Endothelial cell of umbilical vein (primary cell): ENCODE measurements around the gene GRIA4. TPM values are rescaled to one million over a fixed set of nuclear protein-coding genes. Genes with fewer than 3 reads are reported as not detected.

Experiments
- BruUV-seq: library from RNA; stranded (reverse); fragments of 400-500 nt; replicated peaks from 2 replicates; lab custom pipeline; 2021; lab: Mats Ljungman, UMichigan
- CTCF ChIA-PET: fragments of 300-600, 350-600 bp; sonication (Branson Sonifier 250); formaldehyde crosslinking; loops from one replicate; lab custom pipeline; 2021; ENCODE audit warnings: antibody characterized with exemption, inconsistent platforms; lab: Charles Lee
- POLR2A ChIA-PET: fragments of 300-600, 350-600 bp; sonication (Branson Sonifier 250); formaldehyde crosslinking; loops from one replicate; lab custom pipeline; 2021; ENCODE audit warnings: antibody characterized with exemption, inconsistent platforms; lab: Charles Lee
- DNase-seq: peaks from one replicate; pipeline ENCODE4 v3.0.0-alpha.2; 2011; ENCODE audit warnings: low read depth, low spot score
- FAIRE-seq: peaks from 2 replicates; lab custom pipeline; 2011; peaks lifted over from hg19 to GRCh38; lab: Jason Lieb, UNC
- H2AFZ ChIP-seq: 2 replicates; pipeline ENCODE4 v1.6.0; 2012; ENCODE audit warnings: low read depth, low read length, control low read depth, inconsistent platforms
- H3K27ac ChIP-seq: 2 replicates; pipeline ENCODE4 v1.5.1; 2011; ENCODE audit warnings: low read depth, mild to moderate bottlenecking, control low read depth, low read length, moderate library complexity; ENCODE audit not compliant: insufficient read depth
- H3K27me3 ChIP-seq, 2 experiments: 2 replicates each; pipeline versions ENCODE4 v1.6.0 to v1.6.1; 2011; ENCODE audit warnings: low read length in 2 of 2, mixed read lengths in 1 of 2; ENCODE audit not compliant: control insufficient read depth in 2 of 2, insufficient read depth in 2 of 2
- H3K36me3 ChIP-seq, 2 experiments: 2 replicates in 1 of 2; 3 replicates in 1 of 2; pipeline ENCODE4 v1.5.1; 2011; ENCODE audit warnings: low read length in 2 of 2, mild to moderate bottlenecking in 1 of 2, moderate library complexity in 1 of 2; ENCODE audit not compliant: control insufficient read depth in 2 of 2, insufficient read depth in 2 of 2; ENCODE audit errors: extremely low read depth in 1 of 2
- H3K4me1 ChIP-seq: 3 replicates; pipeline ENCODE4 v1.5.1; 2011; ENCODE audit warnings: mild to moderate bottlenecking, low read length; ENCODE audit not compliant: control insufficient read depth, insufficient read depth; ENCODE audit errors: extremely low read depth
- H3K4me2 ChIP-seq: 2 replicates; pipeline ENCODE4 v1.6.1; 2011; ENCODE audit warnings: low read length, control low read depth, mixed read lengths; ENCODE audit not compliant: insufficient read depth
- H3K4me3 ChIP-seq, 3 experiments: fragments of 200-600 bp in 1 of 3; sonication (generic), shearing (Covaris generic) in 1 of 3; replicated peaks in 1 of 3; 2 replicates each; pipeline ENCODE4 v1.5.1; 2011 to 2016; ENCODE audit warnings: control low read depth in 3 of 3, low read length in 3 of 3, mild to moderate bottlenecking in 2 of 3, inconsistent platforms in 1 of 3, low read depth in 1 of 3, moderate library complexity in 1 of 3; ENCODE audit not compliant: insufficient read depth in 1 of 3
- H3K79me2 ChIP-seq: 2 replicates; pipeline ENCODE4 v1.6.0; 2012; ENCODE audit warnings: low read length, inconsistent platforms; ENCODE audit not compliant: control insufficient read depth, insufficient read depth
- H3K9ac ChIP-seq: replicated peaks from 2 replicates; pipeline ENCODE3; 2011; ENCODE audit warnings: low read length, control low read depth; ENCODE audit not compliant: insufficient read depth; ENCODE audit errors: extremely low read depth
- H3K9me1 ChIP-seq: replicated peaks from 3 replicates; pipeline ENCODE4 v1.6.0; 2011; ENCODE audit warnings: mild to moderate bottlenecking, low read length; ENCODE audit not compliant: control insufficient read depth, insufficient read depth; ENCODE audit errors: extremely low read depth
- H3K9me3 ChIP-seq: replicated peaks from 2 replicates; pipeline ENCODE4 v1.5.1; 2012; ENCODE audit warnings: low read length, inconsistent platforms; ENCODE audit not compliant: control insufficient read depth, insufficient read depth
- H4K20me1 ChIP-seq: replicated peaks from 2 replicates; pipeline ENCODE3; 2011; ENCODE audit warnings: mild to moderate bottlenecking, low read length; ENCODE audit not compliant: control insufficient read depth, insufficient read depth; ENCODE audit errors: extremely low read depth
- EZH2 ChIP-seq: IDR thresholded peaks from 2 replicates; pipeline ENCODE4 v1.6.1; 2012; ENCODE audit warnings: borderline replicate concordance, low read depth, mild to moderate bottlenecking, moderate library complexity, low read length, inconsistent platforms; ENCODE audit not compliant: severe bottlenecking
- FOS ChIP-seq: IDR thresholded peaks from 2 replicates; pipeline ENCODE4 v1.6.1; 2011; ENCODE audit warnings: mild to moderate bottlenecking, low read length, moderate library complexity, borderline replicate concordance; ENCODE audit not compliant: insufficient read depth
- GATA2 ChIP-seq: IDR thresholded peaks from 2 replicates; pipeline ENCODE4 v1.7.0; 2011; ENCODE audit warnings: low read depth, mild to moderate bottlenecking, moderate library complexity, mixed read lengths, low read length; ENCODE audit not compliant: insufficient read length, insufficient read depth
- JUN ChIP-seq: IDR thresholded peaks from 2 replicates; pipeline ENCODE4 v1.6.1; 2011; ENCODE audit warnings: borderline replicate concordance, low read depth; ENCODE audit not compliant: insufficient read length, insufficient read depth
- MAX ChIP-seq: IDR thresholded peaks from 2 replicates; pipeline ENCODE4 v1.6.1; 2011; ENCODE audit not compliant: insufficient read depth, insufficient read length
- MYC ChIP-seq: IDR thresholded peaks from one replicate; pipeline ENCODE4 v1.6.1; 2011; ENCODE audit warnings: mild to moderate bottlenecking, low read depth, low read length
- POLR2A ChIP-seq: IDR thresholded peaks from 2 replicates; pipeline ENCODE4 v1.6.1; 2012; ENCODE audit warnings: low read depth, mild to moderate bottlenecking, control low read depth, low read length
- POLR2AphosphoS5 ChIP-seq: IDR thresholded peaks from 2 replicates; pipeline ENCODE4 v1.6.1; 2012; ENCODE audit warnings: low read depth, mild to moderate bottlenecking, control low read depth, low read length, moderate library complexity; ENCODE audit not compliant: insufficient read depth
- dilution Hi-C: fragments of 300-500 bp; cut with MboI; formaldehyde crosslinking; loops from one replicate; pipeline ENCODE4 v1.15.0; 2019; ENCODE audit warnings: low sequenced_read_pairs; ENCODE audit not compliant: extremely low pct_ligation_motif_present
- intact Hi-C: fragments of 100-400 bp; cut with micrococcal nuclease; formaldehyde crosslinking; loops from one replicate; pipeline ENCODE4 v1.10.0; 2022
- polyA plus RNA-seq, 4 experiments: library from polyadenylated mRNA; depleted of rRNA in 3 of 4; stranded (reverse) in 3 of 4; unstranded in 1 of 4; fragments of >200 nt; gene quantifications; 2 replicates each; pipeline versions ENCODE4 v1.2.1 to v1.2.3, GENCODE V29; 2011 to 2012; ENCODE audit warnings: missing spikeins in 1 of 4
- total RNA-seq: library from RNA; stranded (reverse); gene quantifications from 2 replicates; pipeline ENCODE4 v1.2.3, GENCODE V29; 2021
- TF ChIP-seq, protein P1 (sequence below), 2 donors: IDR thresholded peaks; 1 replicate in 1 of 2; 2 replicates in 1 of 2; pipeline ENCODE4 v1.5.1; 2011; ENCODE audit warnings: low read length in 2 of 2, mild to moderate bottlenecking in 2 of 2, moderate library complexity in 2 of 2, control low read depth in 1 of 2, inconsistent platforms in 1 of 2, low read depth in 1 of 2; ENCODE audit not compliant: insufficient read depth in 1 of 2; ENCODE audit errors: extremely low read depth in 1 of 2

The GRIA4 gene
- total and polyA plus RNA-seq, 2 donors (not counting 3 experiments of a cell fraction or from before 2014, with no cell fraction given) = not detected

- DNase-seq = no peak
These were observed 219.2 kb downstream of the GRIA4 start for GRCh38 chr11:105829084-105829483.

More at GRCh38 chr11:105829084-105829483, 219.2 kb downstream of the GRIA4 start:
- Histone ChIP-seq H3K9me1 (no peaks in the 10 kb centered on the region), H3K27me3 (no peaks in the 10 kb centered on the region), H3K79me2 (no peaks in the 10 kb centered on the region), H3K9me3 (no peaks in the 10 kb centered on the region), H4K20me1 (no peaks in the 10 kb centered on the region), H3K27ac (no peak overlapping the region), H3K9ac (no peak overlapping the region), H2AFZ (no peak overlapping the region), H3K36me3 (no peaks in the 10 kb centered on the region), H3K4me1 (no peaks in the 10 kb centered on the region), H3K4me2 (no peak overlapping the region), H3K4me3 (no peak overlapping the region)
- TF ChIP-seq MYC = no peak
- TF ChIP-seq GATA2 = no peak
- no peak for TF ChIP-seq POLR2A
- TF ChIP-seq, protein P1, sequence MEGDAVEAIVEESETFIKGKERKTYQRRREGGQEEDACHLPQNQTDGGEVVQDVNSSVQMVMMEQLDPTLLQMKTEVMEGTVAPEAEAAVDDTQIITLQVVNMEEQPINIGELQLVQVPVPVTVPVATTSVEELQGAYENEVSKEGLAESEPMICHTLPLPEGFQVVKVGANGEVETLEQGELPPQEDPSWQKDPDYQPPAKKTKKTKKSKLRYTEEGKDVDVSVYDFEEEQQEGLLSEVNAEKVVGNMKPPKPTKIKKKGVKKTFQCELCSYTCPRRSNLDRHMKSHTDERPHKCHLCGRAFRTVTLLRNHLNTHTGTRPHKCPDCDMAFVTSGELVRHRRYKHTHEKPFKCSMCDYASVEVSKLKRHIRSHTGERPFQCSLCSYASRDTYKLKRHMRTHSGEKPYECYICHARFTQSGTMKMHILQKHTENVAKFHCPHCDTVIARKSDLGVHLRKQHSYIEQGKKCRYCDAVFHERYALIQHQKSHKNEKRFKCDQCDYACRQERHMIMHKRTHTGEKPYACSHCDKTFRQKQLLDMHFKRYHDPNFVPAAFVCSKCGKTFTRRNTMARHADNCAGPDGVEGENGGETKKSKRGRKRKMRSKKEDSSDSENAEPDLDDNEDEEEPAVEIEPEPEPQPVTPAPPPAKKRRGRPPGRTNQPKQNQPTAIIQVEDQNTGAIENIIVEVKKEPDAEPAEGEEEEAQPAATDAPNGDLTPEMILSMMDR (IDR thresholded peaks at IDR 0.05; ENCODE audit: extremely low read depth in 1 of 2, insufficient read depth in 1 of 2, low read depth in 1 of 2, low read length in 2 of 2) = no peak
- TF ChIP-seq EZH2 = no peak
- TF ChIP-seq MAX = no peak
- TF ChIP-seq POLR2AphosphoS5 = no peak
- no peak for TF ChIP-seq FOS
- TF ChIP-seq JUN = no peak
- intact Hi-C loops = no loop called here
- FAIRE-seq = no peak
- BruUV-seq = no TSS peak
- dilution Hi-C loops = no loop called here
- POLR2A ChIA-PET = no interaction called here
- CTCF ChIA-PET = no interaction called here
